GM12891 (cell line): ENCODE results near the gene TMC5.

Source experiments
- DNase-seq: peaks from one replicate; pipeline ENCODE4 v3.0.0; 2011; ENCODE audit warnings: low spot score; ENCODE audit not compliant: insufficient read length
- FAIRE-seq: peaks from 2 replicates; lab custom pipeline; 2011; peaks lifted over from hg19 to GRCh38; lab: Jason Lieb, UNC
- PAX5 ChIP-seq: IDR thresholded peaks from 2 replicates; pipeline ENCODE4 v1.6.1; 2011; ENCODE audit warnings: low read length, moderate library complexity, mild to moderate bottlenecking; ENCODE audit not compliant: insufficient read depth, severe bottlenecking
- POLR2A ChIP-seq: IDR thresholded peaks from 2 replicates; pipeline ENCODE4 v1.6.1; 2011; ENCODE audit warnings: low read depth, low read length, control low read depth
- POLR2AphosphoS5 ChIP-seq: IDR thresholded peaks from 2 replicates; pipeline ENCODE4 v1.6.1; 2011; ENCODE audit warnings: low read depth, low read length, control low read depth
- POU2F2 ChIP-seq: IDR thresholded peaks from 2 replicates; pipeline ENCODE4 v1.6.1; 2011; ENCODE audit warnings: low read depth, mild to moderate bottlenecking, control low read depth, low read length, moderate library complexity
- SPI1 ChIP-seq: IDR thresholded peaks from 2 replicates; pipeline ENCODE4 v1.6.1; 2011; ENCODE audit warnings: low read depth, low read length, control low read depth
- TAF1 ChIP-seq: IDR thresholded peaks from 2 replicates; pipeline ENCODE4 v1.6.1; 2011; ENCODE audit warnings: low read depth, low read length, control low read depth

Gene TMC5

GRCh38 chr16:19481769-19482168 is 64.1 kb downstream of the TMC5 start:
- TF ChIP-seq POLR2A (no peak), SPI1 (no peak), PAX5 (no peak), POLR2AphosphoS5 (no peak), TAF1 (no peak), POU2F2 (no peak)
- FAIRE-seq (no peak), DNase-seq (no peak)

DNA sequence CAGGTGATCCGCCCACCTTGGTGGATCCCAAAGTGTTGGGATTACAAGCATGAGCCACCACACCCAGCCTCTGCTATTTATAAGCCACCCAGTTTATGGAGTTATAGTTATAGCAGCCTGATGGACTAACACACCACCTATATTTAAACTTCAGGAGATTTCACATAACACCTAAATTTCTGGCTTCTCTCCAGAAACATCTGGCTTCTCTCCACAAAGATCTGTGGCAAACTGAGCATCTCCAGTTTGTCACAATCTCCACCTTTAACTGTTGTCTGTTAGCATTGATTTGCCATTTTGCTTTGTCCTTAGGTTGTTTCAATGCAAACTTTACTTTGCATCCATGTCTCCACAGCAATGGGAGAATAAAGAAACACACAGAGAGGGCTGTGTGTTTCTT is 64.6 kb downstream of the TMC5 start:
- DNase-seq: no peak
- FAIRE-seq: no peak
- TF ChIP-seq POU2F2: no peak
- TF ChIP-seq SPI1: no peak
- TF ChIP-seq POLR2A: no peak
- no peak for TF ChIP-seq TAF1
- TF ChIP-seq POLR2AphosphoS5: no peak

- no peak for TF ChIP-seq POU2F2
- DNase-seq (no peak), FAIRE-seq (no peak)
Observed at GRCh38 chr16:19484096-19484495, 66.4 kb downstream of the TMC5 start.

- no peak for TF ChIP-seq SPI1
- no peak for TF ChIP-seq POLR2A
- TF ChIP-seq POU2F2: no peak
- no peak for TF ChIP-seq PAX5
- TF ChIP-seq TAF1: no peak
- TF ChIP-seq POLR2AphosphoS5: no peak
- FAIRE-seq (no peak), DNase-seq (no peak)
Observed at GRCh38 chr16:19485611-19486010, 67.9 kb downstream of the TMC5 start.

DNA sequence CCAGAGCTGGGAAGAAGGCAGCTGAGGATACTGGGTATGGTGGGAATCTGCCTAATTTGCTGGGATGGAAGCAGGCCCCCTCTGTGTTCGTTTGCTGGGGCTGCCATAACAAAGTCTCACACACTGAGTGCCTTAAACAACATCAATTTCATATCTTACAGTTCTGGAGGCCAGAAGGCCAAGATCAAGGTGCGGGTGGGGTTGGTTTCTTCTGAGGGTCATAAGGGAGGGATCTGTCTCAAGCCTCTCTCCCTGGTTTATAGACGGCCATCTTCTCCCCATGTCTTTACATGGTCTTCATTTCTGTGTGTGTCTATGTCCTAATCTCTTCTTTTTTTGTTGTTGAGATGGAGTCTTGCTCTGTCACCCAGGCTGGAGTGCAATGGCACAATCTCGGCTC is 68.4 kb downstream of the TMC5 start:
- TF ChIP-seq PAX5 (no peak), POLR2AphosphoS5 (no peak), POU2F2 (no peak), SPI1 (no peak), TAF1 (no peak), POLR2A (no peak)
- DNase-seq (no peak), FAIRE-seq (no peak)

- TF ChIP-seq SPI1 (no peak), POLR2A (no peak), TAF1 (no peak), POLR2AphosphoS5 (no peak), PAX5 (no peak), POU2F2 (no peak)
- DNase-seq (no peak), FAIRE-seq (no peak)
Observed at GRCh38 chr16:19486750-19487325, 69.2 kb downstream of the TMC5 start.

DNA sequence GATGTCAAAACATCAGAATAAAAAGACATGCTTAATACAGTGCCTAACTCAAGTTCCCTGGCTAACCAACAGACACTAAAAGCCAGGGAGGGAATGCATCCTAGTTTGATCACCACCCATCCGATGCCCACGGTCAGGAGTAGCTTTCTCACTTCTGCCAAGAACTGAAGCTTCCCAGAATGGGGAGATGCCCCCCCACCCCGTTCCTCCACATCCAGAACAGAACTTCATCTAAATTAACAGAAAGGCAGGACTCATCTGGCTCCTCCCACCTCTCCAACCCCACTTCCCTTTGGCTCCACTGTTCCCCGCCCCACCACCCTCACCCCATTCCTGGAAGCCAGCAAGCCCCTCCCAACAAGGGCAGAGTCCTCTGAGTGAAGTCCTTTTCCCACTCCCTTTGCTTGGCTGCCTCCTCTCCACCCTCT is 70.5 kb downstream of the TMC5 start:
- no peak for TF ChIP-seq SPI1
- no peak for TF ChIP-seq TAF1
- no peak for TF ChIP-seq POLR2AphosphoS5
- TF ChIP-seq PAX5: no peak
- TF ChIP-seq POLR2A: no peak
- TF ChIP-seq POU2F2: no peak
- DNase-seq (no peak), FAIRE-seq (no peak)

- DNase-seq (no peak), FAIRE-seq (no peak)
- no peak for TF ChIP-seq POU2F2
- TF ChIP-seq TAF1: no peak
- TF ChIP-seq POLR2A: no peak
Observed at GRCh38 chr16:19490619-19491018, 72.9 kb downstream of the TMC5 start.

DNA sequence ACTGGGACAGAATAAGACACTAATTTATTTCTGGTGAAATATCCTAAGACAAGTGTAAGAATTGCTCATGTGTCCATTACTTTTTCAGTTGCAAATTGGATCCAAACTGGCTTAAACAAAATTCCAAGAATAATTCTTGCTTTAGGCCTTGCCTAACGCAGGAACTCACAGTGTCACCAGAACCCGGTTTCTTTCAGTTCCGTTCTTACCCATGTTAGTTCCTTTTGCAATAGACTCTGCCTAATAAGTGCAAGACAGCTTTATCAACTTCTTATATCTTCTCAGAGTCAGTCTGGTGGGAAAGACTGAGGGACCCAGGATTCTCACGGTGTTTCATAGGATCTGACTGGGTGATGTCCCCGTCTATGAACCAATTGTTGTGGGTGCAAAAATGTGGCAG is 79.5 kb downstream of the TMC5 start:
- FAIRE-seq (no peak), DNase-seq (no peak)
- TF ChIP-seq POU2F2 (no peak), PAX5 (no peak), POLR2AphosphoS5 (no peak), POLR2A (no peak), SPI1 (no peak)

- TF ChIP-seq TAF1 (no peak), PAX5 (no peak), POLR2AphosphoS5 (no peak), POU2F2 (no peak), POLR2A (no peak), SPI1 (no peak)
- DNase-seq: no peak
- no peak for FAIRE-seq
Observed at GRCh38 chr16:19499006-19499405, 81.3 kb downstream of the TMC5 start.

DNA sequence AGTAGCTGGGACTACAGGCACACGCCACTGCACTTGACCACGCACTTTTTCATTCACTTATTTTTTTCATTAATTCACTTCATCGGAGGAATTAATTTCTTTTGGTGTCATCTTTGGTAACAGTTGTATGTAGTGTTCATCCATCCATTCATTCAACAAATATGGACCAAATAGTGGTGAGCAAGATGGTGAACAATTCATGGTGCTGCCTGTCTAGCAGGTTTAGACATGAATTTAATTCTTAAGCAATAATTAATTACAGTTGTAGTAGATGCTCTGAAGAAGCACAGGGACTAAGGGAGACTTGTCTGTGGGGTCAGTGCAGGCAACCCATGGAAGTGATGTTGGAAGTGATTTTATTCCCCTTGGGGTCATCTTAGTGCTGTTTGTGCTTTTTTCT is 81.8 kb downstream of the TMC5 start:
- no peak for DNase-seq
- TF ChIP-seq SPI1 (no peak), POLR2AphosphoS5 (no peak), POLR2A (no peak), PAX5 (no peak), POU2F2 (no peak), TAF1 (no peak)
- no peak for FAIRE-seq
